Measurements from ENCODE around the gene LRMDA. TPM values are rescaled to one million over a fixed set of nuclear protein-coding genes. Genes with fewer than 3 reads are reported as not detected.

The LRMDA gene
- total and polyA plus RNA-seq, 2 of the 8 experiments (the other 6 are each of a cell fraction or from before 2014, with no cell fraction given) = 0.86 to 2.8 TPM

GRCh38 chr10:75936841-75937240, 505.4 kb downstream of the LRMDA start:
- POLR2A ChIA-PET (ENCODE audit: partially characterized antibody) = no interaction called here
- no peaks in the 10 kb centered on the region for H3K36me3 ChIP-seq (ENCODE audit: control insufficient read depth in 2 of 4, insufficient read depth in 4 of 4, low read length in 3 of 4)
- no peak overlapping the region for H2BK20ac ChIP-seq (ENCODE audit: low read length)
- H3K23me2 ChIP-seq (ENCODE audit: low read depth, low read length) = no peaks in the 10 kb centered on the region
- no peak overlapping the region for H3K18ac ChIP-seq (ENCODE audit: extremely low read depth, low read length)
- DNase-seq (ENCODE audit: low read depth in 1 of 2, low spot score in 2 of 2) = no peak
- no peak overlapping the region for H4K8ac ChIP-seq (ENCODE audit: extremely low read depth, insufficient read depth, low read length)
- no peaks in the 10 kb centered on the region; a peak in 1 of 7 replicates for H3K27me3 ChIP-seq (replicated peaks in 1 of 4; ENCODE audit: control insufficient read depth in 3 of 4, extremely low read depth in 1 of 4, insufficient read depth in 3 of 4, low read length in 3 of 4)
- no peak overlapping the region for H2BK12ac ChIP-seq (ENCODE audit: low read depth, low read length)
- no peaks in the 10 kb centered on the region for H3K9me3 ChIP-seq (ENCODE audit: insufficient read depth in 2 of 2, low read depth in 1 of 2, low read length in 1 of 2)
- H3K4me1 ChIP-seq (replicated peaks in 1 of 4; ENCODE audit: control insufficient read depth in 3 of 4, insufficient read depth in 4 of 4, low read length in 3 of 4) = no peaks in the 10 kb centered on the region
- TF ChIP-seq RFX5 (IDR thresholded peaks at IDR 0.05; ENCODE audit: borderline replicate concordance, low read depth, low read length) (no peak), HDAC2 (IDR thresholded peaks at IDR 0.05; ENCODE audit: borderline replicate concordance in 1 of 2, low read depth in 2 of 2, low read length in 2 of 2) (no peak), GTF2F1 (IDR thresholded peaks at IDR 0.05; ENCODE audit: borderline replicate concordance, low read depth, low read length) (no peak), SIRT6 (IDR thresholded peaks at IDR 0.05; ENCODE audit: low read length) (no peak), PHF8 (conservative IDR thresholded peaks at IDR 0.05; ENCODE audit: low read depth, low read length) (no peak), ATF3 (IDR thresholded peaks at IDR 0.05; ENCODE audit: insufficient read depth, low read depth, low read length) (no peak)
- H3K4me2 ChIP-seq (ENCODE audit: insufficient read depth in 1 of 2, low read depth in 2 of 2, low read length in 2 of 2) = no peak overlapping the region
- H3K56ac ChIP-seq (replicated peaks; ENCODE audit: insufficient read length, low read depth, low read length) = no peak overlapping the region
- no peak overlapping the region for H3K23ac ChIP-seq (ENCODE audit: insufficient read length)
- no peak overlapping the region for H3K4ac ChIP-seq (replicated peaks; ENCODE audit: insufficient read length, low read depth, low read length)
- H3K4me3 ChIP-seq (ENCODE audit: extremely low read depth in 1 of 4, insufficient read depth in 2 of 4, low read depth in 3 of 4, low read length in 4 of 4) = no peak overlapping the region
- 83% methylated on average over 2 of the region's 2 CpGs; no CpG with 5 or more reads in 1 of the 2 experiments for WGBS, 2 experiments (ENCODE audit: extremely low coverage in 1 of 2, insufficient coverage in 1 of 2, insufficient read length in 1 of 2, insufficient replicate concordance in 2 of 2, low coverage in 1 of 2, low lambda C conversion rate in 2 of 2, missing lambda C conversion rate in 1 of 2)
- no peak overlapping the region for H2AFZ ChIP-seq (ENCODE audit: low read length)
- H2BK5ac ChIP-seq (ENCODE audit: low read depth, low read length) = no peak overlapping the region
- CTCF ChIA-PET (ENCODE audit: partially characterized antibody) = interaction anchor here (1.0 to 1.7 kb wide), 4 partner anchors 8 to 100 kb away, joined by 3 to 5 read pairs (median 5); no protein-coding TSS in a partner anchor
- no peak overlapping the region for H2AK5ac ChIP-seq (ENCODE audit: low read depth, low read length)
- no peak overlapping the region for H3K14ac ChIP-seq (ENCODE audit: insufficient read length)
- no peak overlapping the region for H4K91ac ChIP-seq (replicated peaks; ENCODE audit: insufficient read length, low read length)
- no peaks in the 10 kb centered on the region for H4K20me1 ChIP-seq (replicated peaks in 1 of 2; ENCODE audit: control insufficient read depth in 1 of 2, insufficient read depth in 2 of 2, low read length in 2 of 2)
- no peak overlapping the region for H3K9ac ChIP-seq (replicated peaks in 1 of 4; ENCODE audit: extremely low read depth in 1 of 4, low read depth in 3 of 4, low read length in 3 of 4)
- H2BK15ac ChIP-seq (ENCODE audit: low read length) = no peak overlapping the region
- H3K79me1 ChIP-seq (ENCODE audit: low read depth, low read length) = no peaks in the 10 kb centered on the region
- no peak overlapping the region for H4K5ac ChIP-seq (ENCODE audit: insufficient read length, low read depth, low read length)
- no peak for FAIRE-seq
- no peaks in the 10 kb centered on the region for H3K79me2 ChIP-seq (ENCODE audit: control insufficient read depth in 1 of 2, insufficient read depth in 2 of 2, low read length in 2 of 2)
- H3K27ac ChIP-seq (ENCODE audit: low read depth, low read length) = no peak overlapping the region
- H2BK120ac ChIP-seq (replicated peaks; ENCODE audit: low read depth, low read length) = no peak overlapping the region
